ENCODE results near the gene TRAPPC2B. TPM values are rescaled to one million over a fixed set of nuclear protein-coding genes. Genes with fewer than 3 reads are reported as not detected.
A peak's percentile ranks its signal among the peaks of the same experiment; 100 is the strongest.
"Not testable (repeated sequence)": the region's sequence is repeated elsewhere in the genome, so short reads cannot be mapped to it uniquely, and the experiment has no call there.

The TRAPPC2B gene
- total and polyA plus RNA-seq, 7 donors: 9.2 to 28.1 (median 21.3) TPM

DNA sequence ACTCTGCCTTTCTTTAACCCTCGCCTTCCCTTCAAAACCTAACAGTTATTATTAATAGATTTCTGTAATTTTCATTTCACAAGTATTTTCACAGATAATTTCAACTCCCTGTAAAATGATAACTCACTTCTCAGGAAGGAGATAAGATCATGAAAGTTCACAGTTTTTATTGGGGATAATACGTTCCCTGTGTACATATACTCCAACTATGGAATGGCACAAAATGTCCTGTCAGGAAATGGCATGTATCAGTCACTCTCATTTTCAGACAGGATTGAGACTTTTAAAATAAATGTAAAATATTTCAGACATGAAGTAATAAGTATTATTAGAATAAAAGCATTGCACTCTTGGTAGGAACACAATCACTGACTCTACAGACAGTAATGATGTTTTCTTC lies 932 bp upstream of the TRAPPC2B start:
- Histone ChIP-seq H3K27ac (peak overlapping the region; percentile 80 to 98 (median 95)), H3K27me3 (no peaks in the 10 kb centered on the region), H3K36me3 (peaks cover 5 to 24% (median 15%) of the 10 kb centered on the region in 4 donors), H3K4me1 (peaks cover 0 to 17% (median 12%) of the 10 kb centered on the region in 4 donors), H3K9me3 (peaks cover 2 to 14% (median 10%) of the 10 kb centered on the region in 4 donors), H3K4me3 (peak overlapping the region in 3 of 4 donors; percentile 86 to 91 (median 88))
- WGBS, 2 donors: 63 to 72% methylated on average over 2 of the region's 2 CpGs
- DNase-seq: no peak
- intact Hi-C loops (cut with DNase I): loop anchor here (5.0 kb wide), 1 partner anchor 40 kb away; the partner anchor contains the start of gene ZNF543
- TF ChIP-seq, protein P1, sequence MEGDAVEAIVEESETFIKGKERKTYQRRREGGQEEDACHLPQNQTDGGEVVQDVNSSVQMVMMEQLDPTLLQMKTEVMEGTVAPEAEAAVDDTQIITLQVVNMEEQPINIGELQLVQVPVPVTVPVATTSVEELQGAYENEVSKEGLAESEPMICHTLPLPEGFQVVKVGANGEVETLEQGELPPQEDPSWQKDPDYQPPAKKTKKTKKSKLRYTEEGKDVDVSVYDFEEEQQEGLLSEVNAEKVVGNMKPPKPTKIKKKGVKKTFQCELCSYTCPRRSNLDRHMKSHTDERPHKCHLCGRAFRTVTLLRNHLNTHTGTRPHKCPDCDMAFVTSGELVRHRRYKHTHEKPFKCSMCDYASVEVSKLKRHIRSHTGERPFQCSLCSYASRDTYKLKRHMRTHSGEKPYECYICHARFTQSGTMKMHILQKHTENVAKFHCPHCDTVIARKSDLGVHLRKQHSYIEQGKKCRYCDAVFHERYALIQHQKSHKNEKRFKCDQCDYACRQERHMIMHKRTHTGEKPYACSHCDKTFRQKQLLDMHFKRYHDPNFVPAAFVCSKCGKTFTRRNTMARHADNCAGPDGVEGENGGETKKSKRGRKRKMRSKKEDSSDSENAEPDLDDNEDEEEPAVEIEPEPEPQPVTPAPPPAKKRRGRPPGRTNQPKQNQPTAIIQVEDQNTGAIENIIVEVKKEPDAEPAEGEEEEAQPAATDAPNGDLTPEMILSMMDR (IDR thresholded peaks at IDR 0.05): no peak
- no peak for TF ChIP-seq EP300 (IDR thresholded peaks at IDR 0.05)
- TF ChIP-seq POLR2A (IDR thresholded peaks at IDR 0.05): no peak
- TF ChIP-seq POLR2AphosphoS5 (IDR thresholded peaks at IDR 0.05): no peak

DNA sequence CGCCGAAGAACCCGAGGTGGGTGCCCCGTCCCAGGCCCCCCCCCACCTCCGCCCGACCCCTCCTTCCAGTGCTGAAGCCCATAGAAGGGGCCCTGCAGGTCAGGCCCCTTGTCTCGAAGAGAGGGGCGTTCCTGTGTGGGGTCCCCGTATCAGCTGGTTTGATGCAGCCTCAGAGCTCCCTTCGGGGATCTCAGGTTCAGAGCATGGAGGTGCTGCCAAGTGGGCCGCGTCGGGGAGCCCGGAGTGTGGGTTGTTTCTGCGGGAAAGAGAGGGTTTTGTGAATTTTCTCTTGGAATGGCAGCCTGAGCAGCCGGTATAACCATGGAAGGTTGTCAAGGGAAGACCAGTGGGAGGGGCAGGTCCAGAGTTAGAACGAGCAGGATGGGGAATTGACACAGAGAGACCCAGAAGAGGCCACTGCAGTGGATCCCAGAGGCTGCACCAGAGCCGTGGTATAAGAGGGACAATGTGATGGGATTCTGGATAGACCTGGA lies 384 bp downstream of the TRAPPC2B start:
- no peak for DNase-seq
- Histone ChIP-seq H3K27ac (peak overlapping the region; percentile 94 to 98 (median 96)), H3K9me3 (peaks cover 0 to 5% (median 3%) of the 10 kb centered on the region in 4 donors), H3K4me1 (peaks cover 0 to 17% (median 12%) of the 10 kb centered on the region in 4 donors), H3K36me3 (peaks cover 0 to 10% (median 4%) of the 10 kb centered on the region in 4 donors), H3K4me3 (peak overlapping the region; percentile 86 to 91 (median 88)), H3K27me3 (no peaks in the 10 kb centered on the region)
- 2 to 3% methylated on average over 18 of the region's 18 CpGs for WGBS, 2 donors
- TF ChIP-seq, protein P1 (IDR thresholded peaks at IDR 0.05): no peak
- TF ChIP-seq EP300 (IDR thresholded peaks at IDR 0.05) (no peak), POLR2A (IDR thresholded peaks at IDR 0.05) (no peak), POLR2AphosphoS5 (IDR thresholded peaks at IDR 0.05) (no peak)
- intact Hi-C loops (cut with DNase I): loop anchor here (1.0 to 5.0 kb wide), 3 partner anchors 26 to 123 kb away; partner anchors contain the start of genes ZNF543, ZNF548 and ZNF805

DNA sequence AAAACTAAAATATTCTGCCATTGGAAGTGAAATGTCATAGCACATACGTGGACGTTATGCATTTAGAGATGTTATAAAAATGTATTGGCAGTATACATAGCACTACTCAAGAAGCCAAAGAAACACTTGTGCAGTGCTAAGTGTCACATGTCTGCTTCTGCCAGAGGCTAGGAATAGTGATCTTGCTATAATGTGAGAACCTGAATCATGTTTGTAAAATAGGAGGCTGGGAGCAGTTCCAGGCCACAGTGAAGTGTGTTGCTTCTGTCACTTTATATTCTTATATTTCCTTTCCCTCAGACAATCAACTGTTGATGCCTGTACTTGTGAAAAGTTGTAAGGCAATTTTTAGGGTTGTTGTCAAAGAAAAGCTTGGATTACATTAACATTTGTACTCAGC lies 3.4 kb downstream of the TRAPPC2B start:
- H3K27ac ChIP-seq: no peak overlapping the region
- no peaks in the 10 kb centered on the region for H3K27me3 ChIP-seq
- 92 to 98% methylated on average over 2 of the region's 2 CpGs for WGBS, 2 donors
- TF ChIP-seq EP300 (IDR thresholded peaks at IDR 0.05) (no peak), POLR2AphosphoS5 (IDR thresholded peaks at IDR 0.05) (no peak), POLR2A (IDR thresholded peaks at IDR 0.05) (no peak)
- TF ChIP-seq, protein P1 (IDR thresholded peaks at IDR 0.05): no peak
- peaks cover 0 to 17% (median 12%) of the 10 kb centered on the region in 4 donors for H3K4me1 ChIP-seq
- no peak overlapping the region for H3K4me3 ChIP-seq
- H3K9me3 ChIP-seq: no peaks in the 10 kb centered on the region
- intact Hi-C loops (cut with DNase I): no loop called here
- H3K36me3 ChIP-seq: peaks cover 0 to 4% (median under 1%) of the 10 kb centered on the region in 4 donors
- no peak for DNase-seq

DNA sequence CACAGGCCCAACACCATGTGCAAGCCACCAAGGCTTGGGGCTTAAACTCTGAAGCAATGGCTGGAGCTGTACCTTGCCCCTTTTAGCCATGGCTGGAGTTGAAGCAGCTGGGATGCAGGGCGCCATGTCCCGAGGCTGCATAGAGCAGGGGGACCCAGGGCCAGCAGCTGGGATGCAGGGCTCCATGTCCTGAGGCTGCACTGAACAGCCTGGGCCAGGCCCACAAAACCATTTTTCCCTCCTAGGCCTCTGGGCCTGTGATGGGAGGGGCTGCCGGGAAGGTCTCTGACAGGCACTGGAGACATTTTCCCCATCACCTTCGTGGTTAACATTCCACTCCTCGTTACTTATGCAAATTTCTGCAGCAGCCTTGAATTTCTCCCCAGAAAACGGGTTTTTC lies 10.8 kb downstream of the TRAPPC2B start:
- Histone ChIP-seq H3K36me3 (peaks cover 6 to 69% (median 32%) of the 10 kb centered on the region in 4 donors), H3K4me1 (no peaks in the 10 kb centered on the region), H3K9me3 (peaks cover 10 to 18% (median 14%) of the 10 kb centered on the region in 4 donors), H3K27me3 (no peaks in the 10 kb centered on the region), H3K4me3 (no peak overlapping the region), H3K27ac (no peak overlapping the region)
- DNase-seq: no peak
- 96 to 97% methylated on average over 6 of the region's 6 CpGs for WGBS, 2 donors
- intact Hi-C loops (cut with DNase I): no loop called here
- TF ChIP-seq POLR2AphosphoS5 (IDR thresholded peaks at IDR 0.05) (no peak), EP300 (IDR thresholded peaks at IDR 0.05) (no peak), POLR2A (IDR thresholded peaks at IDR 0.05) (no peak)
- TF ChIP-seq, protein P1 (IDR thresholded peaks at IDR 0.05): no peak

DNA sequence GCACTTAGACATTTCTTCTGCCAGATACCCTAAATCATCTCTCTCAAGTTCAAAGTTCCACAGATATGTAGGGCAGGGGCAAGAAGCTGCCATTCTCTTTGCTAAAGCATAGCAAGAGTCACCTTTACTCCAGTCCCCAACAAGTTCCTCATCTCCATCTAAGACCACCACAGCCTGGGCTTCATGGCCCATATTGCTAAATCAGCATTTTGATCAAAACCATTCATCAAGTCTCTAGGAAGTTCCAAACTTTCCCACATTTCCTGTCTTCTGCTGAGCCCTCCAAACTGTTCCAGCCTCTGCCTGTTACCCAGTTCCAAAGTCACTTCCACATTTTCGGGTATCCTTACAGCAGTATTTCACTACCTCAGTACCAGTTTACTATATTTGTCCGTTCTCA lies 11.3 kb downstream of the TRAPPC2B start:
- Histone ChIP-seq H3K9me3 (peaks cover 10 to 18% (median 14%) of the 10 kb centered on the region in 4 donors), H3K36me3 (peaks cover 6 to 69% (median 32%) of the 10 kb centered on the region in 4 donors)
- DNase-seq; H3K4me3 ChIP-seq; H3K27ac ChIP-seq; H3K27me3 ChIP-seq; intact Hi-C loops (cut with DNase I); H3K4me1 ChIP-seq: not testable (repeated sequence)
- 95 to 96% methylated on average over 2 of the region's 2 CpGs for WGBS, 2 donors

Data from sigmoid colon (tissue), 7 donors.